ENCODE data around the gene HAT1. TPM values are rescaled to one million over a fixed set of nuclear protein-coding genes. Genes with fewer than 3 reads are reported as not detected.

Gene HAT1
- total RNA-seq, 1 donor from 2014 or later = 33.8 TPM

- TF ChIP-seq, protein P1, sequence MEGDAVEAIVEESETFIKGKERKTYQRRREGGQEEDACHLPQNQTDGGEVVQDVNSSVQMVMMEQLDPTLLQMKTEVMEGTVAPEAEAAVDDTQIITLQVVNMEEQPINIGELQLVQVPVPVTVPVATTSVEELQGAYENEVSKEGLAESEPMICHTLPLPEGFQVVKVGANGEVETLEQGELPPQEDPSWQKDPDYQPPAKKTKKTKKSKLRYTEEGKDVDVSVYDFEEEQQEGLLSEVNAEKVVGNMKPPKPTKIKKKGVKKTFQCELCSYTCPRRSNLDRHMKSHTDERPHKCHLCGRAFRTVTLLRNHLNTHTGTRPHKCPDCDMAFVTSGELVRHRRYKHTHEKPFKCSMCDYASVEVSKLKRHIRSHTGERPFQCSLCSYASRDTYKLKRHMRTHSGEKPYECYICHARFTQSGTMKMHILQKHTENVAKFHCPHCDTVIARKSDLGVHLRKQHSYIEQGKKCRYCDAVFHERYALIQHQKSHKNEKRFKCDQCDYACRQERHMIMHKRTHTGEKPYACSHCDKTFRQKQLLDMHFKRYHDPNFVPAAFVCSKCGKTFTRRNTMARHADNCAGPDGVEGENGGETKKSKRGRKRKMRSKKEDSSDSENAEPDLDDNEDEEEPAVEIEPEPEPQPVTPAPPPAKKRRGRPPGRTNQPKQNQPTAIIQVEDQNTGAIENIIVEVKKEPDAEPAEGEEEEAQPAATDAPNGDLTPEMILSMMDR (IDR thresholded peaks at IDR 0.05; ENCODE audit: unreplicated experiment) = no peak
- Mint-ChIP-seq H3K27me3 (ENCODE audit: low read depth) (no peaks in the 10 kb centered on the region), H3K36me3 (peaks cover 12% of the 10 kb centered on the region), H3K4me1 (peaks cover 17% of the 10 kb centered on the region), H3K9me3 (peaks cover 3% of the 10 kb centered on the region), H3K27ac (no peak overlapping the region), H3K4me3 (no peak overlapping the region)
- DNase-seq (ENCODE audit: low spot score in 2 of 2, unreplicated experiment in 2 of 2) = no peak
Observed at GRCh38 chr2:172009823-172010222, 87.6 kb downstream of the HAT1 start.

GRCh38 chr2:172011812-172012575 is 89.7 kb downstream of the HAT1 start:
- no peak overlapping the region for H3K27ac Mint-ChIP-seq
- H3K9me3 Mint-ChIP-seq = peaks cover 9% of the 10 kb centered on the region
- H3K36me3 Mint-ChIP-seq = peaks cover 6% of the 10 kb centered on the region
- H3K4me1 Mint-ChIP-seq = peaks cover 17% of the 10 kb centered on the region
- TF ChIP-seq, protein P1 (IDR thresholded peaks at IDR 0.05; ENCODE audit: unreplicated experiment) = no peak
- no peaks in the 10 kb centered on the region for H3K27me3 Mint-ChIP-seq (ENCODE audit: low read depth)
- DNase-seq (ENCODE audit: low spot score in 2 of 2, unreplicated experiment in 2 of 2) = no peak
- H3K4me3 Mint-ChIP-seq = no peak overlapping the region

DNA sequence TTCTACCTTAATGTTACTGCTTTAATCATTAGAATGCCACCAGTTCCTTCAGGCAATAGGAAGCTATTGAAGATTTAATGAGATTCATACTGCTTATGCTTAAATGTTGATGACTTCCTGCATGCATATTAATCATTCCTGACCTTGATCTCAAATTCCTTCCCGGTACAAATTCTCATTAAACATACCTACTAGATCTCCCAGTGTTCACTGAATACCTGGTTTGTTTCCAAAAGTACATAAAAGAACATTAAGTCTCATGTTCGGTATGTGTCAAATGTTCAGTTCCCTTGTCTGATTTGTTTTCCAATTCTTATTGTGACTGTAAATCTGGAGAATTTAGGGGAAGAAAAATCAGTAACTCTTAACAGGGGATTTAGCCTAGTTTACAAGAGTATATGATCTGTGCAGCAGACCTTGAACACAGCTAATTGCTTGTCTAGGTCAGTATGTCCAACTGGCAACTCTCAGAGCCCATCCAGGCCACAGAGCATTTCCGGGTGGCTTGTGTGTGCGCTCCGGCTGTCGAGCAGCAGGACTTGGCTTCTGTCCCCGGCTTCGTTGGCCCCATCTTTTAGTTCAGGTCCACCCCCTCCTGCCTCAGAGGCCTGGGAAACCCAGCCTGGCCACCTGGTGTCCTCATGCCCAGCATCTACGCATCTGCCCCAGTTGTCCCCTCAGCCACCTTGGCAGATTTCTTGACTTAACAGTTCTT is 90.6 kb downstream of the HAT1 start:
- H3K27me3 Mint-ChIP-seq (ENCODE audit: low read depth) = no peaks in the 10 kb centered on the region
- peaks cover 17% of the 10 kb centered on the region for H3K4me1 Mint-ChIP-seq
- DNase-seq (ENCODE audit: low spot score in 2 of 2, unreplicated experiment in 2 of 2) = no peak
- no peak overlapping the region for H3K4me3 Mint-ChIP-seq
- H3K9me3 Mint-ChIP-seq = peaks cover 9% of the 10 kb centered on the region
- TF ChIP-seq, protein P1 (IDR thresholded peaks at IDR 0.05; ENCODE audit: unreplicated experiment) = no peak
- H3K27ac Mint-ChIP-seq = peak overlapping the region; percentile 25
- peaks cover 1% of the 10 kb centered on the region for H3K36me3 Mint-ChIP-seq

- no peak for DNase-seq (ENCODE audit: low spot score in 2 of 2, unreplicated experiment in 2 of 2)
- H3K36me3 Mint-ChIP-seq = peaks cover 1% of the 10 kb centered on the region
- no peak overlapping the region for H3K4me3 Mint-ChIP-seq
- H3K27me3 Mint-ChIP-seq (ENCODE audit: low read depth) = no peaks in the 10 kb centered on the region
- TF ChIP-seq, protein P1 (IDR thresholded peaks at IDR 0.05; ENCODE audit: unreplicated experiment) = no peak
- H3K4me1 Mint-ChIP-seq = peaks cover 17% of the 10 kb centered on the region
- H3K27ac Mint-ChIP-seq = peak overlapping the region; percentile 25
- H3K9me3 Mint-ChIP-seq = peaks cover 9% of the 10 kb centered on the region
Observed at GRCh38 chr2:172013396-172013795, 91.1 kb downstream of the HAT1 start.

GRCh38 chr2:172021074-172021931 is 99.0 kb downstream of the HAT1 start:
- TF ChIP-seq, protein P1 (IDR thresholded peaks at IDR 0.05; ENCODE audit: unreplicated experiment) = no peak
- no peaks in the 10 kb centered on the region for H3K36me3 Mint-ChIP-seq
- peak overlapping the region; percentile 79 for H3K27ac Mint-ChIP-seq
- H3K4me1 Mint-ChIP-seq = peaks cover 27% of the 10 kb centered on the region
- H3K9me3 Mint-ChIP-seq = peaks cover 5% of the 10 kb centered on the region
- no peaks in the 10 kb centered on the region for H3K27me3 Mint-ChIP-seq (ENCODE audit: low read depth)
- peak overlapping the region; percentile 41 for H3K4me3 Mint-ChIP-seq
- DNase-seq (ENCODE audit: low spot score in 2 of 2, unreplicated experiment in 2 of 2) = peak in 1 of 2 experiments; percentile 45
